HEK293T (cell line): ENCODE results near the gene TRIM47.
"Not testable (repeated sequence)": the region's sequence is repeated elsewhere in the genome, so short reads cannot be mapped to it uniquely, and the experiment has no call there.

Experiments
- ARNT ChIP-seq: fragments of 450-650 bp; IDR thresholded peaks from 2 replicates; pipeline ENCODE4 v1.6.1; 2017; ENCODE audit warnings: mild to moderate bottlenecking
- BHLHE40 ChIP-seq: fragments of 450-650 bp; IDR thresholded peaks from 2 replicates; pipeline ENCODE4 v1.6.1; 2016; ENCODE audit warnings: mild to moderate bottlenecking, moderate library complexity, borderline replicate concordance
- FOXK2 ChIP-seq: fragments of 450-650 bp; IDR thresholded peaks from 2 replicates; pipeline ENCODE4 v1.6.1; 2016; ENCODE audit warnings: mild to moderate bottlenecking
- HDGF ChIP-seq: fragments of 450-650 bp; IDR thresholded peaks from 2 replicates; pipeline ENCODE4 v1.6.1; 2017; ENCODE audit warnings: antibody characterized with exemption, borderline replicate concordance
- L3MBTL2 ChIP-seq: fragments of 450-650 bp; conservative IDR thresholded peaks from 2 replicates; pipeline ENCODE4 v1.6.1; 2016; ENCODE audit warnings: mild to moderate bottlenecking
- LEF1 ChIP-seq: fragments of 450-650 bp; IDR thresholded peaks from 2 replicates; pipeline ENCODE4 v1.6.1; 2017; ENCODE audit warnings: mild to moderate bottlenecking, borderline replicate concordance
- PKNOX1 ChIP-seq: fragments of 450-650 bp; IDR thresholded peaks from 2 replicates; pipeline ENCODE4 v1.6.1; 2016
- SP1 ChIP-seq: fragments of 450-650 bp; IDR thresholded peaks from 2 replicates; pipeline ENCODE4 v1.6.1; 2017
- TARDBP ChIP-seq: fragments of 450-650 bp; IDR thresholded peaks from 2 replicates; pipeline ENCODE4 v1.6.1; 2016

- TF ChIP-seq ARNT, SP1, FOXK2, HDGF, PKNOX1, BHLHE40, L3MBTL2, TARDBP, LEF1: not testable (repeated sequence)
Measured at GRCh38 chr17:75851693-75851991, 26.7 kb downstream of the TRIM47 start.
